ENCODE data around the gene TSNAXIP1. TPM values are rescaled to one million over a fixed set of nuclear protein-coding genes. Genes with fewer than 3 reads are reported as not detected.

Gene TSNAXIP1
- total RNA-seq, 1 experiment from 2014 or later: 1.1 TPM

- Mint-ChIP-seq H3K27me3 (ENCODE audit: insufficient read depth, unreplicated experiment) (no peaks in the 10 kb centered on the region), H3K4me3 (ENCODE audit: unreplicated experiment) (peak within 1 kb of the TSS; percentile 89), H3K36me3 (ENCODE audit: insufficient read depth, unreplicated experiment) (peaks cover 71% of the 10 kb centered on the region), H3K4me1 (ENCODE audit: insufficient read depth, unreplicated experiment) (peaks cover 34% of the 10 kb centered on the region), H3K27ac (ENCODE audit: low read depth, unreplicated experiment) (peak within 1 kb of the TSS; percentile 94), H3K9me3 (ENCODE audit: unreplicated experiment) (no peaks in the 10 kb centered on the region)
- ChIA-PET POLR2A (interaction anchor here (0.6 to 3.1 kb wide), 11 partner anchors 10 to 1466 kb away, joined by 3 to 27 read pairs (median 6); partner anchors contain the start of genes ATP6V0D1, GFOD2, NRN1L and NUTF2), CTCF (interaction anchor here (0.7 to 2.9 kb wide), 6 partner anchors 10 to 65 kb away, joined by 3 to 44 read pairs (median 4); partner anchors contain the start of gene NRN1L)
- DNase-seq (ENCODE audit: unreplicated experiment): peak; percentile 71
- TF ChIP-seq CTCF (IDR thresholded peaks at IDR 0.05; ENCODE audit: unreplicated experiment): no peak
- BruUV-seq (replicated peaks): no TSS peak
- intact Hi-C loops (cut with micrococcal nuclease): no loop called here
These were observed 66.1 kb downstream of the TSNAXIP1 start, which contains the start of gene EDC4 for GRCh38 chr16:67872631-67873434. TSS of gene EDC4 (plus strand) at chr16:67873052. CDS start at chr16:67873262, 210 bp downstream.

GRCh38 chr16:67873435-67874370, 67.0 kb downstream of the TSNAXIP1 start:
- H3K9me3 Mint-ChIP-seq (ENCODE audit: unreplicated experiment): no peaks in the 10 kb centered on the region
- TF ChIP-seq CTCF (IDR thresholded peaks at IDR 0.05; ENCODE audit: unreplicated experiment): no peak
- peak overlapping the region; percentile 89 for H3K4me3 Mint-ChIP-seq (ENCODE audit: unreplicated experiment)
- H3K4me1 Mint-ChIP-seq (ENCODE audit: insufficient read depth, unreplicated experiment): peaks cover 34% of the 10 kb centered on the region
- no peak for DNase-seq (ENCODE audit: unreplicated experiment)
- no peaks in the 10 kb centered on the region for H3K27me3 Mint-ChIP-seq (ENCODE audit: insufficient read depth, unreplicated experiment)
- POLR2A ChIA-PET: interaction anchor here (0.6 to 3.1 kb wide), 14 partner anchors 8 to 1465 kb away, joined by 3 to 27 read pairs (median 4); partner anchors contain the start of genes ATP6V0D1, GFOD2, NRN1L and NUTF2
- intact Hi-C loops (cut with micrococcal nuclease): no loop called here
- CTCF ChIA-PET: interaction anchor here (0.7 to 2.9 kb wide), 6 partner anchors 10 to 64 kb away, joined by 3 to 44 read pairs (median 4); partner anchors contain the start of gene NRN1L
- H3K36me3 Mint-ChIP-seq (ENCODE audit: insufficient read depth, unreplicated experiment): peaks cover 71% of the 10 kb centered on the region
- peak overlapping the region; percentile 94 for H3K27ac Mint-ChIP-seq (ENCODE audit: low read depth, unreplicated experiment)
- BruUV-seq (replicated peaks): TSS peak; percentile 18

- Mint-ChIP-seq H3K27ac (ENCODE audit: low read depth, unreplicated experiment) (peak overlapping the region; percentile 94), H3K27me3 (ENCODE audit: insufficient read depth, unreplicated experiment) (no peaks in the 10 kb centered on the region), H3K36me3 (ENCODE audit: insufficient read depth, unreplicated experiment) (peaks cover 74% of the 10 kb centered on the region), H3K9me3 (ENCODE audit: unreplicated experiment) (no peaks in the 10 kb centered on the region), H3K4me3 (ENCODE audit: unreplicated experiment) (peak overlapping the region; percentile 89), H3K4me1 (ENCODE audit: insufficient read depth, unreplicated experiment) (peaks cover 34% of the 10 kb centered on the region)
- POLR2A ChIA-PET: interaction anchor here (1.0 to 3.1 kb wide), 6 partner anchors 13 to 61 kb away, joined by 3 to 27 read pairs (median 8); partner anchors contain the start of genes NUTF2 and PSMB10
- intact Hi-C loops (cut with micrococcal nuclease): no loop called here
- no peak for DNase-seq (ENCODE audit: unreplicated experiment)
- CTCF ChIA-PET: interaction anchor here (2.4 to 2.9 kb wide), 2 partner anchors 9 to 31 kb away, joined by 8 to 44 read pairs; partner anchors contain the start of gene NRN1L
- no TSS peak for BruUV-seq (replicated peaks)
- no peak for TF ChIP-seq CTCF (IDR thresholded peaks at IDR 0.05; ENCODE audit: unreplicated experiment)
These were observed 67.7 kb downstream of the TSNAXIP1 start for GRCh38 chr16:67874372-67874771.

Data from MCF 10A (cell line).